ENCODE data around the gene EPB41L4B. TPM values are rescaled to one million over a fixed set of nuclear protein-coding genes. Genes with fewer than 3 reads are reported as not detected.
A peak's percentile ranks its signal among the peaks of the same experiment; 100 is the strongest.

EPB41L4B gene
- total and polyA plus RNA-seq, 2 of the 4 experiments (the other 2 are of a cell fraction): 0.36 to 0.54 TPM

DNA sequence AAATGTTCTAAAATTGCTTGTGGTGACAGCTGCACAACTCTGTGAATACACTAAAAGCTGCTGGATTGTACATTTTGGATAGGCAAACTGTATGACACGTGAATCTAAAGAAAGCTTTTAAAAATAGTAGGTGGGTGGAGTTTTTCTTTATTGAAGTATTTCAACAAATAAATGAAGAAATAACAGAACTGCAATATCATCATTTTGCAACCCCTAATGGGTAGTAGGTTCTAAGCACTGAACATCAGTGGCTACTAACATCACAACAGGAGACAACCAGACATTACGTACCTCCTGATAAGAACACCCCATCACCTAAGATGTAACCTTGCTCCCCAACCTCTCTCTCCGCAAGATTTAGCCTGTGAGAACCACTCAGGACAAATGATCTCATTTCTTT lies 38.6 kb downstream of the EPB41L4B start:
- Histone ChIP-seq H4K8ac (ENCODE audit: low read depth in 2 of 2, low read length in 2 of 2) (no peak overlapping the region), H3K9me3 (ENCODE audit: control insufficient read depth, insufficient read depth, low read length) (no peaks in the 10 kb centered on the region), H4K5ac (ENCODE audit: low read depth, low read length) (no peak overlapping the region), H3K4me2 (ENCODE audit: low read depth, low read length) (no peak overlapping the region), H2BK5ac (ENCODE audit: low read depth, low read length, poor library complexity, severe bottlenecking) (no peak overlapping the region), H3K9ac (ENCODE audit: low read depth, low read length) (no peak overlapping the region), H3K9me1 (ENCODE audit: insufficient read depth, low read length) (no peaks in the 10 kb centered on the region), H3K27ac (ENCODE audit: insufficient read depth, low read length) (no peak overlapping the region), H2BK20ac (ENCODE audit: low read depth, low read length) (no peak overlapping the region), H3K4me3 (ENCODE audit: insufficient read depth, low read depth, low read length) (no peak overlapping the region), H2BK120ac (ENCODE audit: low read depth, low read length) (no peak overlapping the region), H2AFZ (replicated peaks; ENCODE audit: low read length, poor library complexity) (no peak overlapping the region), H3K14ac (replicated peaks; ENCODE audit: low read depth, low read length) (no peak overlapping the region), H4K20me1 (ENCODE audit: insufficient read depth, low read length) (no peaks in the 10 kb centered on the region), H2AK5ac (ENCODE audit: low read depth, low read length) (no peak overlapping the region), H3K4ac (ENCODE audit: low read depth, low read length) (no peak overlapping the region), H3K36me3 (ENCODE audit: control insufficient read depth, insufficient read depth, low read length) (no peaks in the 10 kb centered on the region), H3K79me1 (ENCODE audit: low read depth in 1 of 2, low read length in 2 of 2) (no peaks in the 10 kb centered on the region), H3K27me3 (ENCODE audit: control insufficient read depth, insufficient read depth, low read length) (peaks cover 5% of the 10 kb centered on the region), H4K91ac (ENCODE audit: insufficient read depth, low read depth, low read length) (no peak overlapping the region), H2AK9ac (replicated peaks; ENCODE audit: low read depth, low read length, poor library complexity) (no peak overlapping the region), H3K4me1 (ENCODE audit: control insufficient read depth, insufficient read depth, low read length) (peaks cover 2% of the 10 kb centered on the region; the same call in 1 of the 2 replicates), H3K23ac (ENCODE audit: low read depth, low read length) (no peak overlapping the region), H3K18ac (ENCODE audit: low read depth, low read length) (no peak overlapping the region), H2BK15ac (ENCODE audit: low read depth, low read length) (no peak overlapping the region), H3K56ac (ENCODE audit: extremely low read depth, insufficient read depth, low read length) (no peak overlapping the region)
- dilution Hi-C loops (cut with HindIII; ENCODE audit: low sequenced_read_pairs, unreplicated experiment) (no loop called here), in situ Hi-C loops (cut with MboI; ENCODE audit: low sequenced_read_pairs) (no loop called here), intact Hi-C loops (cut with micrococcal nuclease) (no loop called here)
- WGBS, 2 experiments (ENCODE audit: extremely low coverage in 2 of 2, insufficient read length in 1 of 2): 100% methylated on average over 2 of the region's 3 CpGs; no CpG with 5 or more reads in 1 of the 2 experiments
- ATAC-seq (ENCODE audit: low read depth) (no peak), DNase-seq (no peak)
- TF ChIP-seq MAFK (IDR thresholded peaks at IDR 0.05; ENCODE audit: low read depth, low read length) (peak; percentile 29; the same call in 1 of the 2 replicates), RFX5 (IDR thresholded peaks at IDR 0.05; ENCODE audit: low read depth, low read length) (no peak)
- POLR2A ChIA-PET (ENCODE audit: unreplicated experiment): no interaction called here
- no TSS peak for BruUV-seq (replicated peaks)
- CTCF ChIA-PET: no interaction called here

Measured in IMR-90 (cell line).